Measurements from ENCODE around the gene HOXB13. TPM values are rescaled to one million over a fixed set of nuclear protein-coding genes. Genes with fewer than 3 reads are reported as not detected.

The HOXB13 gene
- polyA plus RNA-seq, 1 experiment = not detected

GRCh38 chr17:48732688-48733629 is 4.4 kb upstream of the HOXB13 start:
- Histone ChIP-seq H3K27me3 (ENCODE audit: control insufficient read depth, insufficient read depth, low read length) (peaks cover 96% of the 10 kb centered on the region), H3K4me3 (ENCODE audit: low read depth, low read length) (no peak overlapping the region), H3K27ac (ENCODE audit: low read depth, low read length) (no peak overlapping the region), H3K9me3 (ENCODE audit: control insufficient read depth, insufficient read depth, low read length) (no peaks in the 10 kb centered on the region; the same call in 1 of the 2 replicates)
- ChIA-PET CTCF (interaction anchor here (1.1 to 1.6 kb wide), 2 partner anchors 9 to 61 kb away, joined by 4 to 5 read pairs; no protein-coding TSS in a partner anchor), POLR2A (no interaction called here)
- no peak for DNase-seq (ENCODE audit: low read depth, low spot score)
- no peak for TF ChIP-seq CTCF (IDR thresholded peaks at IDR 0.05; ENCODE audit: low read depth, low read length)

GRCh38 chr17:48731355-48731754 is 2.8 kb upstream of the HOXB13 start:
- POLR2A ChIA-PET = no interaction called here
- no peak for TF ChIP-seq CTCF (IDR thresholded peaks at IDR 0.05; ENCODE audit: low read depth, low read length)
- Histone ChIP-seq H3K9me3 (ENCODE audit: control insufficient read depth, insufficient read depth, low read length) (no peaks in the 10 kb centered on the region; the same call in 1 of the 2 replicates), H3K27me3 (ENCODE audit: control insufficient read depth, insufficient read depth, low read length) (peaks cover 96% of the 10 kb centered on the region), H3K27ac (ENCODE audit: low read depth, low read length) (no peak overlapping the region), H3K4me3 (ENCODE audit: low read depth, low read length) (no peak overlapping the region)
- DNase-seq (ENCODE audit: low read depth, low spot score) = no peak
- CTCF ChIA-PET = interaction anchor here (0.5 to 1.6 kb wide), 4 partner anchors 60 to 152 kb away, joined by 5 to 7 read pairs (median 6); no protein-coding TSS in a partner anchor

GRCh38 chr17:48730240-48730550 is 1.6 kb upstream of the HOXB13 start:
- POLR2A ChIA-PET = no interaction called here
- H3K4me3 ChIP-seq (ENCODE audit: low read depth, low read length) = no peak overlapping the region
- peaks cover 95% of the 10 kb centered on the region for H3K27me3 ChIP-seq (ENCODE audit: control insufficient read depth, insufficient read depth, low read length)
- no peak for DNase-seq (ENCODE audit: low read depth, low spot score)
- no peaks in the 10 kb centered on the region; the same call in 1 of the 2 replicates for H3K9me3 ChIP-seq (ENCODE audit: control insufficient read depth, insufficient read depth, low read length)
- H3K27ac ChIP-seq (ENCODE audit: low read depth, low read length) = no peak overlapping the region
- CTCF ChIA-PET = interaction anchor here (0.9 kb wide), 1 partner anchor 52 kb away, joined by 3 read pairs; no protein-coding TSS in a partner anchor
- TF ChIP-seq CTCF (IDR thresholded peaks at IDR 0.05; ENCODE audit: low read depth, low read length) = no peak

GRCh38 chr17:48729335-48730239 is 1.0 kb upstream of the HOXB13 start:
- CTCF ChIA-PET = interaction anchor here (0.9 kb wide), 1 partner anchor 51 kb away, joined by 3 read pairs; no protein-coding TSS in a partner anchor
- POLR2A ChIA-PET = no interaction called here
- Histone ChIP-seq H3K27me3 (ENCODE audit: control insufficient read depth, insufficient read depth, low read length) (peaks cover 95% of the 10 kb centered on the region), H3K9me3 (ENCODE audit: control insufficient read depth, insufficient read depth, low read length) (no peaks in the 10 kb centered on the region; the same call in 1 of the 2 replicates), H3K27ac (ENCODE audit: low read depth, low read length) (no peak overlapping the region), H3K4me3 (ENCODE audit: low read depth, low read length) (no peak overlapping the region)
- DNase-seq (ENCODE audit: low read depth, low spot score) = no peak
- TF ChIP-seq CTCF (IDR thresholded peaks at IDR 0.05; ENCODE audit: low read depth, low read length) = no peak
